HG03520 (cell line): ENCODE results near the gene CCDC73.
"Not testable (repeated sequence)": the region's sequence is repeated elsewhere in the genome, so short reads cannot be mapped to it uniquely, and the experiment has no call there.

Experiments used
- ATAC-seq: cut with Tn5 transposase; IDR thresholded peaks from one replicate; pipeline ENCODE4 v1.9.1; 2021; ENCODE audit warnings: mild to moderate bottlenecking, moderate library complexity; ENCODE audit not compliant: unreplicated experiment

CCDC73 gene

DNA sequence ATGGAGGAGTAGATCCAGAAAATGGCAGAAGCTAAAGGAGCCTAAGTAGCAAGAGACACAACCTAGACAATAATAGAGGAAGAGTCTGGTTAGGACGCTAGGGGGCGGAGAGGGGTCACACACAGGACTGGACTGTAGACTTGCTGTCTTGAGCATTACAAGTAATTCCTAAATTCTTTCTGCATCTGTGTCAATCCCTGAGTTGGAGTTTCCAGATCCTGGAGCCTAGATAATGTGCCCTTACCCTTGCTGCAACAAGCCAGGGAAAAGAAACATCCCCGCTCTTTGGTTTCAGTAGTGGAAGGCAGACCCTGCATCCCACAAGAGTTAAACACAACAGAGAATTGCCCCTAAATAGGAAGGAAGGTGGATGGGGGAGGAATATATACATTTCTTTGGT lies 14.9 kb upstream of the CCDC73 start:
- ATAC-seq, result peak; percentile 99

DNA sequence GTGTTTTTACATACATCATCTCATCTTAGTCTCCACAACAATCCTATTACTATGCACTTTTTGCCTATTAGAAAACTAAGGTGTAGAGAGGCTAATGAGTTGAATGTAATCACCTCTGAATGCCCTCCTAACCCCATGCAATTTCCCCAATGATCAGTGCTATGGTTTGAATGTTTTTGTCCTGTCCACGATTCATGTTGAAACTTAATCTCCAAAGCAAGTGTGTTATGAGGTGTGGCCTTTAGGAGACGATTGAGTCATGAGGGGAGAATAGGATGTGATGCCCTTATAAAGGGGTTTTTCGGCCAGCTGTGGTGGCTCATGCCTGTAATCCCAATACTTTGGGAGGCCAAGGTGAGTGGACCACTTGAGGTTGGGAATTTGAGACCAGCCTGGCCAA lies 2.0 kb upstream of the CCDC73 start:
- ATAC-seq, result no peak

DNA sequence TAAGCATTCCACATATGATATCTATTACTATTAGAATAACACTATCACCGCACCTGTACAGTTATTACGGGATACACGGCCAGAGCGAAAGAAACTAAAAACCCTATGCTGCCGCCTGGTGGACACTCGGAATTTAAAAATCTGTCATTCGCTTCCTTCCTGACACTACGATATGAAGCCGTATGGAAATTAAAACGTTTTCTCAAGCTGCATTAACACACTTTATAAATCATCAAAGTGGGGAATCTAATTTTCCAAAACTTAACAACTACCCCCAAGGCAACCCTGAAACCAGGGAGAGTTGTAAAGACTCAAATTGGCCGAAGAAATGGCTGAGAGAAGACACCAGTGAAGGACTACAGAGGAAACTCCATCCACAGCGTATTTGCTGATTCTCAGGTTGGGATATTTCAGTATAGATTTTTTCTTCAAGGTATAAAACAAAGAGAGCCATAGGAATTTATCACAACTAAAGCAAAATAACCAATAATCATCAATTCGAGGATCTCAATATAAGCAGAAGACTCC lies 1.4 kb downstream of the CCDC73 start:
- ATAC-seq, result peak; percentile 75

DNA sequence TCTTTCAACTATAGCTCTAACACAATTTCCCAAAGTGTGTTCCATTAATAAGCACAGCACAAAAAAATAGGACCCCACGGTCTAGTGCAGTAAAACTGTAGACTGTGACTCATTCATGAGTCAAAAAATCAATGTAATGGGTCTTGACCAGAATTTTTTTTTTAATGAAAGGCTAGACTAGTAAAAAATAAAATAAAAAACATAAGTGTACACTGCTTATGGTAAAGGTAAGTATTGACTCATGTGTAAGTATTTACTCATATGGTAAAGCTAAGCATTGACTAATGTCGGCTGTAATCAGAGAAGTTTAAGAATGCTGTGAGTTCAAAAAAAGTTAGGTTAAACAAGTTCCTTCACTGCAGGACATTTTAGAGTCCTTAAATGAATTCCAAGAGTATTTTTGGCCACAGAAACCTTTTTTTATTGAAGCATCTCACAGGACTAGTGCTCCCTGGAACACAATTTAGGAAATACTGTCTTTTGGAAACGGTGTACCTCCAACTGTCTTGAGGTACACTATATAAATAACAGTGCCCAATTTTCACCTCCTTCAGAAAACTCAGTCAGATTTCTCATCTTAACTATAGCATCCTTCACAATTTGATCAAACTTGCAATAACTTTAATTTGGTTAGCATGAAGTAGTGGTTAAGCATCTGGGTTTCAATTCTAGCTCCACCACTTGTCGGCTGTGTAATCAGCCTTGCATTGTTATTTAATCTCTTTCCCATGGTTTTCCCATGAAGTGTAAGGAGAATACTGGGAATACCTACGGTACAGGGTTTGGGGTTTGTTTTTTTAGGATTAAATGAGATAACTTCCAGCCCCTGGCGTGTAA lies 2.1 kb downstream of the CCDC73 start:
- peak; percentile 15 for ATAC-seq

DNA sequence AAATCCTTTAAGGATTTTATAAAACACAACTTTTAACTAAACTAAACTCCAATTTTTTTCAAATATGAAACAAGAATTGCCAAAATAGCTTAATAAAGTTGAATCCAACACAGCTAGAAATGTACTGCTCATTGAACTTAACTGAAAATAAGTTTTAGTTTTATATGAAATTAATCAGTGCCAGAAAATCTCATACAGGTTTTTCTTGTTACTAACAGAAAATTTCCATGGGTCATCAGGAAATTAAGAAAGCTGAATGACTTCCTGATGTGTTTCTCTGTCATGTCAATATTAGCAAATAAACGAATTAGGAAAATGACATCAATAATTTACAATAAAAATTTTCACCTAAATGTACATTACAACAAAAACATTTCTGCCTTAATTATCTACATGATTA lies 3.5 kb downstream of the CCDC73 start:
- ATAC-seq, result no peak

DNA sequence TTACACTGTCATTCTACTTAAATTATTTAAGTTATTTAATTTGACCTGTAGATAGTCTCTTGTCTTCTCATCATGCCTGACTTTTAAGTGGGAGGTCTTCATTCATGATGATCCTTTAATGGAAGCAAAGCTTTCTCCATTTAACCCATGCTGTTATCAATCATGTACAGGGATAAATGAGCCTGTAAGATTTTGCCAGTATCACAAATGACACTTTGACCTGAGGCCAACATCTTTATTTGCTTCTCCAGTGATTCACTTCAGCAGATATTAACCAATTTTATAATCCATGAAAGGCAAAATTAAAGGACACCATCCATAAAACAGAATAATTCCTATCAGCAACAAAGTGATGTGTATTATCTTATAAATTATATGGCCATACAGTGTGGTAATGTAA lies 7.7 kb downstream of the CCDC73 start:
- no peak for ATAC-seq

DNA sequence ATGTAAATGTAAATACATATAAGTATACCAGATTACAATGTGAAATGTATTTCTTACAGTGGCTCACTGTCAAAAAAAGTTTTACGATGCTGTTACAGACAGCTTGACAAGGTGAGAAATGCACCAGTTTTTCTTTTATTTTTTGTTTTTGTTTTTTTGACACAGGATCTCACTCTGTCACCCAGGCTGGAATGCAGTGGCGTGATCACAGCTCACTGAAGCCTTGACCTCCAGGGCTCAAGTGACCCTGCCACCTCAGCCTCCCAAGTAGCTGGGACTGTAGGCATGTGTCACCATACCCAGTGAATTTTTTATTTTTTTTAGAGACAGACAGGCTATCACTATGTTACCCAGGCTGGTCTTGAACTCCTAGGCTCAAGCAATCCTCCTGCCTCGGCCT lies 9.2 kb downstream of the CCDC73 start:
- no peak for ATAC-seq

DNA sequence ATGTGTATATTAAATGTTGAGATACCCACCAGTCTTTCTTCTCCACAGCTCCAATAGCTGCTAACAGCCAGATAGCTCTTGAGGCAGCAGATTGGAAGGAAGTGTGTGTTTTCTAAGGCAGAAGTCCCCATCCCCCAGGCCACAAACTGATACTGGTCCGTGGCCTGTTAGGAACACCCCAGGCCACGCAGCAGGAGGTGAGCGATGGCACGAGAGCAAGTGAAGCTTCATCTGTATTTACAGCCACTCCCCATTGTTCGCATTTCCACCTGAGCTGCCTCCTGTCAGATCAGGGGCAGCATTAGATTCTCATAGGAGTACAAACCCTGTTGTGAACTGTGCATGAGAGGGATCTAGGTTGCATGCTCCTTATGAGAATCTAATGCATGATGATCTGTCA lies 12.7 kb downstream of the CCDC73 start:
- ATAC-seq, result no peak

DNA sequence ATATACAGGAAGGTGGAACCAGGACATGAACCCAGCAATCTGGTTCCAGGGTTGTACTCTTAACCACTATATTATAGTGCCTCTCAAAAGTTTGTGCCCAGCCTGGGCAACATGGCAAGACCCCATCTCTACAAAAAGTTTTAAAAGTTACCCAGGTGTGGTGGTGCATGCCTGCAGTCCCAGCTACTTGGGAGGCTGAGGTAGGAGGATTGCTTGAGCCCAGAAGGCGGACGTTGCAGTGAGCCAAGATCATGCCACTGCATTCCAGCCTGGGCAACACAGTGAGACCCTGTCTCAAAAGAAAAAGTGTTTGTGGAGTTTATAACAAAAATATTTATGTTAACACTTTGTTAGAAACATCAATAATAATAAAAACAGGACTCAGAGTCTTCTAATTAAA lies 13.6 kb downstream of the CCDC73 start:
- not testable (repeated sequence) for ATAC-seq

DNA sequence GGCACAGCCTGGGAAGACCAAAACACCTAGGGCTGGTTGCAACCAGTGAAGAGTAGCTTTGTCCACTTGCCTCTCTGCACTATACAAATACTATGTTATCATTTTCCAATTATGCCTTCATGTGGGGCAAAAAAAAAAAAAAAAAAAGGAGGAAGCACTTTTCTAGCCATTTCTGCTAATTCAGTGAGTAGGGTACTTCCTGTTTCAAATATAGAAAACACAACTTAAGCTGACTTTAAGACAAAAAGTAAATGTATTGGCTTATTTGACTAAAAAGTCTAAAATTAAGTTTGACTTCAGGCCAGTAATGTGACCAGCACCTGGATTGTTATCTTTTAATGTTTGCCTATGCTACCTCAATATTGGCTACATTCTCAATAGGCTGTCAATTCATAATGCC lies 15.3 kb downstream of the CCDC73 start:
- no peak for ATAC-seq

DNA sequence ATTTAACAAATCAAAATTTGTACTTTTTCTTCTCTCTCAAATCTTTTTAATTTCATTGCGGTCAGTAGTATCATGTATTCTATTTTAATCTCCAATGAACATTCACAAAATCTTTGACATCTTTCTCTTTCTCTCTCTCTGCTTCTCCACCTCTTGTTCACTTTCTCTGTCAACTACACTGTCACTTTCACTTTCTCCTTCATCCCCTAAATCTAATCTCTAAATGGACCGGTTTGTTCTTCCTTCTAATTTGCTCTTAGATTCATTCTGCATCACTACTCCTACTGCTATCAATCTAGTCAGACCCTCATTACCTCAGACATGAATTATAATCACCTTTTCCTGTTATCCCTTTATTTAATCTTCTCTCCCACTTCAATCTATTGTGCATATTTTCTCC lies 18.6 kb downstream of the CCDC73 start:
- ATAC-seq, result no peak

DNA sequence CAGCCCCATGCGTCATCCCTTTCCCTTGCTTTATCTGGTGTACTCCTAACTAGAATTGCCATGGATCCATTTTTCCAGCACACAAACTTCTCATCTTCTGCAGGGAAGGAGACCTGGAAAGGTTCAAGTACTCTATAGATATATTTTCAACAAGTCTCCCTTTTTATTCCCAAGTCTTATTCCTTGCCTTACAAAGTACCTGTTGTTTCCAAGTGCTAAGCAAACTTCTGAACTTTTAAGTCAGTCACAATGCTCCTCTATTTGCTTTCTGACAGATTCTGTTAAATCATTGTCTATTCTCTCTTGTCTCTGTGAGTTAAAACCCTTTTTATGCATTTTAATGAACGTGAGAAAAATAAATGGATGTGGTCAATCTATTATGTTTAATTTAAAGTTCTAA lies 20.4 kb downstream of the CCDC73 start:
- no peak for ATAC-seq

DNA sequence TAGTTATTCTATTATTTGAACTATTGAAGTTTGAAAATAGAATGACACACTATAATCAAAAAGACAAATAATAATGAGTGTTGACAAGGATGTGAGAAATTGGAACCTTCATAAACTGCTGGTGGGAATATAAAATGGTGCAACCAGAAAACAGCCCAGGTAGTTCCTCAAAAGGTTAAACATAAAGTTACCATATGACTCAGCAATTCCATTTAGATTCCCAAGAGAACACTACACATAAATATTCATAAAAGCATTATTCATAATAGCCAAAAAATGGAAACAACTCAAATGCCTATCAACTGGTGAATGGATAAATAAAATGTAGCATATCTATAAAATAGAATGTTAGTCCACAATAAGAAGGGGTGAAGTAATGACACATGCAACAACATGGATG lies 21.7 kb downstream of the CCDC73 start:
- no peak for ATAC-seq

DNA sequence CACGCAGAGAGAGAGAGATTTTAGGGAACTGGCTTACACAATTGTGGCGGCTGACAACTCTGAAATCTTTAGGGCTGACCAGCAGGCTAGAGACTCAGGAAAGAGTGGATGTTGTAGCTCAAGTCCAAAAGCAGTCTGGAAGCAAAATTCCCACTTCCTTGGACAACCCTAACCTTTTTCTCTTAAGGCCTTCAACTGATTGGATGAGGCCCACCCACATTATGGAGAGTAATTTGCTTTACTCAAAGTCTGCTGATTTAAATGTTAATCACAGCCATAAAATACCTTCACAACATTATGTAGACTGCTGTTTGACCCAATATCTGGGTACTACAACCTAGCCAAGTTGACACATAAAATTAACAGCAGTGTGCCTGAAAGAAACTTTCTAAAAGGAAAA lies 32.7 kb downstream of the CCDC73 start:
- ATAC-seq, result not testable (repeated sequence)

DNA sequence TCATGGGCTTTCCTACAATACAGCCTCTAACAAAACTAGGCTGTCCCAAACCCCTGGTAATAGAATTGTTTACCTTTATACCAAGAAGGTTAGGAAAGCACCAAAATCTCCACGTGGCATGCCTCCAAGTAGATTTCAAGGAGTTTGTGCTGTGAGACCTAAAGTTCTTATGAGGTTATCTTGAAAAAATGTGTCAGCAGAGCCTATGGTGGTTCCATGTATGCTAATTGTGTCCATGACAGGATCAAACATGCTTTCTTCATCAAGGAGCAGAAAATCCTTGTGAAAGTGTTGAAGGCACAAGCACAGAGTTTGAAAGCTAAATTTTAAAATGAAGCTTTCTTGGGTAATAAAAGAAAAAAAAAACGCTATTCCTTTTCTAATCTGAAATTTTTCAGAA lies 36.2 kb downstream of the CCDC73 start:
- ATAC-seq, result no peak

DNA sequence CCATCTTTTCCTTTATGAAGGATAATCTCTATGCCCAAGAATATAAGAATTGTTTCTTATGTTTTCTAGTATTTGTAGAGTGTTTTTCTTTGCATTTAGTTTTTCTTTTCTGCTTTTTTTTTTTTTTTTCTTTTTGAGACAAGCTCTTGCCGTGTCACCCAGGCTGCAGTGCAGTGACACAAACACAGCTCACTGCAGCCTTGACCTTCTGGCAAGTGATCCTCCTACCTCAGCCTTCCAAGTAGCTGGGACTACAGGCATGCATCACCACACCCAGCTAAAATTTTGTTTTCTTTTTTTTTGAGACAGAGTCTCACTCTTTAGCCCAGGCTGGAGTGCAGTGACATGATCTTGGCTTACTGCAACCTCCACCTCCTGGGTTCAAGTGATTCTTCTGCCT lies 41.3 kb downstream of the CCDC73 start:
- not testable (repeated sequence) for ATAC-seq

DNA sequence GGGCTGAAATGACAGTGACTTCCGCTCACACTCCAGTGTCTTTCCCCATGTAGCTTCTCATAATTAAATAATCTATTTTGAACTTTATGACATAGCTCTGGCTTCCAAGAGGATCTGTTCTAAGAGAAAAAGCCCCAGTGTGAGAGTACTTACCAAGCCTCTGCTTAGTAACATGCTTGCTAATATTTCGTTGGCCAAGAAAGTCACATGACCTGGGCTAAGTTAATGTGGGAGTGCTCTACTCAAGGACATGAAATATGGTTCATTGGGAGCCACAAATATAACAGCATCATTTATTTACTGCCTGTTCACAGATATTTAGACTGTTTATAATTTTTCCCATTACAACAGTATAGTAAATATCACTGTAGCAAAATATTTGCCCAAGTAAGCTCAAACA lies 42.5 kb downstream of the CCDC73 start:
- no peak for ATAC-seq

DNA sequence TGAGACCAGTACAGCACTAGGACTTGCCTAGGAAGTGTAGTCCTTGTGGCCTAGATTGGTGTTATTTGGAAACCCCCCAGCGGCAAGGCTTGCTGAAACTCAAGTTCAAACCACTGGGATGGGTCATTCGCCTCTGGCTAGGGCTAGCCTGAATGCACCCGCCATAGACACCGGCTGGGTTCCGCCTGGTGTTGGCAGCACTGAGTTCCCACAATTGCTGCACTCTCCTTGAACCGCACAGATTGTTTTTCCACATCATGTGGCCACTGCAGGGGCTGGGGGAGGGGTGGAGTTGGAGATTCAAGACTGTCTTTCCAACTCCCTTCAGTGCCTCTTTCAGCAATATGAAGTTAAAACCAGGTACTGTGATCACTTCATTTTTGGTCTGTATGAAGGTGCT lies 43.1 kb downstream of the CCDC73 start:
- no peak for ATAC-seq

DNA sequence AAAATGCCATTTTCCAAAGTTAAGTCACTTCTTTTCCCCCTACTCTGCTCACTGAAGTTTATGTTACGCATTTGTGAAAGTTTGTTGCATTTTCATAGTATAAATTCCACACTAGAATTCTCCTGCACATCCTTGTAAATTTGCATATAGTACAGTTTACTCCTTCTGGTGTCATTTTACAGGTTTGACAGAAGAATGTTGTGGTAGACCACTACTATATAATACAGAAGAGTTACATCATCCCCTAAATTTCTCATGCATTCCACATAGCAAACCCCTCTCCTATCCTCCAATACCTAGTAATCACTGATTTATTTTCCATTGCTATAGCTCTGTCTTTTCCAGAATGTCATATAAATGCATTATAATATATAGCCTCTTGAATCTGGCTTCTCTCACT lies 64.5 kb downstream of the CCDC73 start:
- ATAC-seq, result no peak

DNA sequence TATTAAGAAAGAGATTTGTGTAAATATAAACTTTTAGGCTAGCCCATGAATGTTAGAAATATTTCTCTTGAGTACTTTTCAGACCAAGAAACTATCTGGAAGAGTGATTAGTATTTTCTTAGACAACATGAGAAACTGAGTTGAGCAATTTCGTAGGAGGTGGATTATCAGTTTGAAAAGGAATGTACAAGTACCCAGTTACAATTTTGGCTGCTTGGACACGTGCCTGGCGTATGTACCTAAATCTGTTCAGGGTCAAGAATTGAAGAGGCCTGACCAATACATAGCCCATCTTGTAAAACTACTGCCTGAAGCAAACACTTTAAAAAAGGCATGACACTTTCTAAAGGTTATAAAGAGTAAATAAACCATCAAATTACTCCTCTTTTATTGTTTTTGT lies 71.1 kb downstream of the CCDC73 start:
- no peak for ATAC-seq

DNA sequence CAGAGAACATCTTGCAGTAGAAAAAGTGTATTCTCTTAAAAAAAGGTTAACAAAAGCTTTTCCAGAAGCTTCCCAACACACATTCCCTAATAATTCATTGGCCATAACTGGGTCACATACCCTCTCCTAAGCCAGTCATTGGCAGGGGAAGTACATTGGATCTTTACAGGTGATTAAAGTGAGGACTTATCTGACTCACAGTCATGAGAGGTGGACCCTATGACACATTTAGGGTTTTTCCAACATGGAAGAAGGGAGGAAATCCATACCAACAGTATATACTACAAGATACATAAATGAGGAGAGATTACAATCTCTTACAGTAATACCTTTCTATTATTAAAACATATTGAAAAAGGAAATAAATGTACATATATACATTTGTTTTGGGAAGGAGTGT lies 72.2 kb downstream of the CCDC73 start:
- ATAC-seq, result no peak

DNA sequence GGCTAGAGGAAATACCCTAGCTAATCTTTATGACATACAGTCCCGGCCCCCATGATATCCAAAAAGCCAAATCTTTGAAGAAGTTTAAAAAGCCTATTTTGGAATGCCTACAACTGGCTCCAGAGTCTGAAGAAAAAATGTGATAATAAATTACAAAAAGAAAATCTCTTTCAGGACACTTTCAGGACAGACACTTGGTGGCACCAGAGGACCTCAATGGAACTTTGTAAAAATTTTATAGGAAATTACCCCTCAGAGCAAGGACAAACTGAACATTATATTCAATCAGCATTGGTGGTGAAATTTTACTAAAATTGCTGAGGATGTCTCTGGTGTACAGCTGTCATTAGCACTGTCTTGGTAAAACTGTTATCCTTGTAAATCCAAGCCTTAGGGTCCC lies 81.0 kb downstream of the CCDC73 start:
- ATAC-seq, result no peak

DNA sequence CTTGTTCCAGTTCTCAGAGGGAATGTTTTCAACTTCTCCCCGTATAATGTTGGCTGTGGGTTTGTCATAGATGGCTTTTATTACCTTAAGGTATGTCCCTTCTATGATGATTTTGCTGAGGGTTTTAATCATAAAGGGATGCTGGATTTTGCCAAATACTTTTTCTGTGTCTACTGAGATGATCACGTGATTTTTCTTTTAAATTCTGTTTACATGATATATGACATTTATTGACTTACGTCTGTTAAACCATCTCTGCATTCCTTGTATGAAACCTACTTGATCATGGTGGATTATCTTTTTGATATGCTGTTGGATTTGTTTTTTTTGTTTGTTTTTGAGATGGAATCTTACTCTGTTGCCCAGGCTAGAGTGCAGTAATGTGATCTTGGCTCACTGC lies 85.5 kb downstream of the CCDC73 start:
- not testable (repeated sequence) for ATAC-seq
